GM21526 (cell line): ENCODE results near the gene TMEM184A.

Experiments
- ATAC-seq: cut with Tn5 transposase; IDR thresholded peaks from one replicate; pipeline ENCODE4 v1.9.1; 2021; ENCODE audit warnings: moderate library complexity; ENCODE audit not compliant: unreplicated experiment, low FRiP score

The TMEM184A gene

DNA sequence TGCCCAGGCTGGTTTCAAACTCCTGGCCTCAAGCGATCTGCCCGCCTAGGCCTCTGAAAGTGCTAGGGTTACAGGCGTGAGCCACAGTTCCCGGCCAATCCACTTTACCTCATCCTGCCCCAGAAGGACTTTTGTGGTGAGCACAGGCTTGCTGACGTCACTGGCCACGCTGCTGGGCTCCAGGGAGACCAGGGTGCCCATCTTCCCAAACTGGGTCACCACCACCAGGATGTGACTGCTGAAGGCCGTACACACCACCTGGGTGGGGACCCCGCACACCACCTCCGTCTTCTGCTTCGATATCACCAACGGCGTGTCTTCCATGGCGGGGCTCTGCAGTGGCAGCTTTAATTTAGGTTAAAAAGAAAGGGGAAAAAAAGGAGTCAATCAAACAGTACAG is 13.0 kb upstream of the TMEM184A start:
- no peak for ATAC-seq

- no peak for ATAC-seq
Observed at GRCh38 chr7:1567896-1568510, 12.0 kb upstream of the TMEM184A start.

DNA sequence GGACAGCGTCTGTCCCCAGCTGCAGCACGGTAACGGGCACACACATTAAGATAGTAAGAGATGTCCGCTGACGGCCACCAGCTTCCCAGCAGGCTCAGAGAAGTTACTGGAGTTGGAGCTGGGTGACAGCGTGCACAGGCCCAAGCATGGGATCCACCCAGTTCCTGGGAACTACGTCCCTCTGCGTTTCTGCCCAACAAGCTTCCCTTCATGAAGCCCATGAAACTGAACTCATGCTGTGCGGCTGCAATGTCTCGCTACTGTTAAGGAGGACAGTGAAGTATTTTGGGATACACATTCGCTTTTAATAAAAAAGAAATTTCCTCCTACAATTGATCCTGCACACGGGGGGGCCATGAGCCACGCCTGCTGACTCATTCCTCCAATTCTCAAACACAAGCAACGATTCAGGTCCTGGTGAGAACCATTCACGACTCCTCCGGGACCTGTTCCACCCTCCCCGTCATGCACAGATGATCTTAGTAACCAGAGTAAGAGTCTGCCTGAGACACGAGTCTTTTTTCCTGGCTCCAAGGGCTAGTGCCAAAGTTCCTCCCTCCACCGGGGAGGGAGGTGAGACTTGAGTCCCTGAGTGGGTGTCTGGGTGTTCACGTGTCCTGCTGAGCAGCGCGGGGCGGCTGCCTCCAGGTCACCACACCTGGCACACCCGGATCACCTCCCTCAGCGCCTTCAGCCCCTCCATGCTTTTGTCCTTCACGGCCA is 11.2 kb upstream of the TMEM184A start:
- ATAC-seq, result no peak

DNA sequence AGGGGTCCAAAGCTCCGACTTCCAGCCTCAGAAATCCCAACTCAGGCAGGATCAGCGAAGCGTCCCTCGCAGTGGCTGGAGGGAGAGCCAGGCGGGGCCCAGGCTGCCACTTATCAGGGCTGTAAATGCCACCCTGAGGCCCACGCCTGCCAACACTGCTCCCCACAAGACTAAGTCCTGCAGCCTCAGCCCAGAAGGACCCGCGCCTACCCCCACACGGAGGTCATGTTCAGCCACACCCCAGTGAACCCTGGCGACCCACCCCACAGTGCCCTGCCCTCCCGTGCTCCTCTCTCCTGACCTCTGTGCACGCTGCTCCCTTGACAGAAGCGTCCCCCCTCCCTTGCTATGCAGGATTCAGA is 10.7 kb upstream of the TMEM184A start:
- no peak for ATAC-seq

GRCh38 chr7:1564603-1565022 is 8.6 kb upstream of the TMEM184A start:
- ATAC-seq, result no peak

- no peak for ATAC-seq
Observed at GRCh38 chr7:1563981-1564602, 8.1 kb upstream of the TMEM184A start.

- no peak for ATAC-seq
Observed at GRCh38 chr7:1562597-1563051, 6.6 kb upstream of the TMEM184A start.

DNA sequence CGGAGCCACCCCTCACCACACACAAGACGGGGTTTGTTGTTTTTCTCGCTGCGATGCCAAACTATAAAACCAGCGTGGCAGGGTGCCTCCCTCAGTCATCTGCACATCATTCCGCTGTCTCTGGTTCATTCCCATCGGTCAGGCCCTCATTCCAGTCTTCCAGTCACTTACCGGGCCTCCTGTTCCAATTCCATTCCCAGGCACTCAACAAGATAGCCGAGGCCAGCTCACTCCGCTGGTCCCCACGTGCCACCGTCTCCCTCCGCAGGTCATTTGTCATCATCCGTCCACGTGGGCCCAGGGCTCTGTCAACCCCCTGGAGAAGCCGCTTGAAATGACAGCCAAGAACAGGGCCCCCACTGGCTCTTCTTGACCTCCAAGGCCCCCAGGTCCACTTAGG is 6.1 kb upstream of the TMEM184A start:
- ATAC-seq, result no peak

DNA sequence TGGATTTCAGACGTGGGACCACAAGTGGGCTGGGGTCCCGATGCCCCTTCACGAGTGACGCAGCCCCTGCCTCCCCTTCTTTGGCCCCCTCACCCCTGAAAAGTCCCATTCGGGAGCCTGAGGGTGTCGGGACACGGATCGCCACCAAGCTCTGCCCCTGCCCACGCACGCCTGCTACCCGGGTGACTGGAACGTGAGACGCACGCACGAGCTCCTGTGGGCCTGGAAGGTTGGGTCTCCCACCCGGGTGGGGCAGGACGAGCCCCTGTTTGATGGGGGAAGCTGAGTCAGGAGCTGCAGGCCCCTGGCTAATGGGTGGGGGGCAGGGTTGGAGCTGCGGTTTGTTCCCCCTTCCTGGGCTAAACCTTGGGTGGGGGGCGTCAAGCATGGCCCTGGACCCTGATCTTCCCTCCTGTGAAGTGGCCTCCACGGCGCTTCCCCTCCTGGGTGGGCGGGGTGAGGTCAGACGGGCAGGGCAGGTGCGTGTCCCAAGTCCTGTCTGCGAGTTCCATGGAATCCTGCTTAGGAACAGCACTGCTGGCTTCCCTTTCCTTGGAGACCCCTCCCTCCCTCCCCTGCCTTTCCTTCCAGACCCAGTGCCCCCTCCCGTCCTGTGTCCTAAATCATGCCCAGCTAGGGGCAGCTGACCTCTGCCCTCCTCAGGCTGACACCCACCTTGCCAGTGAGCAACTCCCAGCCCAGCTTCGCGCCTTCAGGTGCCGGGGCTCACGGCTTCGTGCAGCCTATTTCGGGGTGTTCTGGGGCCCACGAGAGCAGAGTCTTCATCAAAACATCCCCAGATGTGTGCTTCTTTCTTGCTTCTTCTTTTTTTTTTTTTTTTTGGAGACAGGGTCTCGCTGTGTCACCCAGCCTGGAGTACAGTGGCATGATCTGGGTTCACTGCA is 5.3 kb upstream of the TMEM184A start:
- ATAC-seq, result no peak

GRCh38 chr7:1560620-1561031 is 4.6 kb upstream of the TMEM184A start:
- ATAC-seq, result no peak

DNA sequence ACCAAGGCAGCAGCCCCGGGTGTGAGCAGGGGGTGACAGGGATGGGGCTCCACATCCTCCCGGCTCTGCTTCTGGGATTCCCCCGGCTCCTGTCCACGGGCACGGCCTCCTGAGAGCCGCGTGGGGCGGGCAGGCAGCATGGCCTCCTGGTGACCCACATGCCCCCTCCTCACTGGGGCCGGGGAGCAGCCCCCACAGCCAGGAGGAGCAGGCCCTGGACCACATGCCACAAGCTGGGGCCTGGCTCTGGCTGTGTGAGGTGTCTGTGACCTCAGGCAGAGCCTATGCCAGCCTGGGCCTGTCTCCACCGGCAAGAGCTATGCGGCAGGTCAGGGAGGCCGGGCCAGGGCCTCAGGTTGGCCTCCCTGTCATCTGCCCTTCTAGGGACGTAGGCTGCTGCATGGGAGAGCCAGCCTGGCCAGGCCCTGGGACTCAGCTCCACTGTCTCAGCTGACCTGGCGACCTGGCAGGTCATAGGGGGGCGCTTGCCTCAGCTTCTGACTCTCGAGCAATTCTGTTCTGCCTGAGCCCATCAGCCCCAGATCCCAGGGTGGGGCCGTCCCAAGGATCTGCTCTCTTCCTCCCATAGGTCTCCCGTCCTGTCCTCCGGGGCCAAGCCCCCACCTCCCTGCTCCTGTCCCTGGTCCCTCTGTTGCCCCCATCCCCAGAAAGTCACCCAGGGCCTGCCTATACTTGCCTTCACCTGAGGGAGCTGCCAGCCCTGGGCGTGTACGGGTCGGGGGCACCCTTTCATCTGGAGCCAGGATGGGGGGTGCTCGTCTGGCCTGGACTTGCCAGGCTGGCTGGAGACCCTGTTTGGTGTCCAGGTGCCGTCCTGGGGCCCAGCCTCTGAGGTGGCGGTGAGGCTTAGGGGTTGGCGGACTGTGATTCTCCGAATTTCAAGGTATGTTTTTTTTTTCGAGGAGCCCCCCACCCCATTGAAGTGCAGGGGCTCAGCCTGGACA is 3.9 kb upstream of the TMEM184A start:
- ATAC-seq, result no peak

GRCh38 chr7:1558841-1559625 is 3.0 kb upstream of the TMEM184A start:
- no peak for ATAC-seq

DNA sequence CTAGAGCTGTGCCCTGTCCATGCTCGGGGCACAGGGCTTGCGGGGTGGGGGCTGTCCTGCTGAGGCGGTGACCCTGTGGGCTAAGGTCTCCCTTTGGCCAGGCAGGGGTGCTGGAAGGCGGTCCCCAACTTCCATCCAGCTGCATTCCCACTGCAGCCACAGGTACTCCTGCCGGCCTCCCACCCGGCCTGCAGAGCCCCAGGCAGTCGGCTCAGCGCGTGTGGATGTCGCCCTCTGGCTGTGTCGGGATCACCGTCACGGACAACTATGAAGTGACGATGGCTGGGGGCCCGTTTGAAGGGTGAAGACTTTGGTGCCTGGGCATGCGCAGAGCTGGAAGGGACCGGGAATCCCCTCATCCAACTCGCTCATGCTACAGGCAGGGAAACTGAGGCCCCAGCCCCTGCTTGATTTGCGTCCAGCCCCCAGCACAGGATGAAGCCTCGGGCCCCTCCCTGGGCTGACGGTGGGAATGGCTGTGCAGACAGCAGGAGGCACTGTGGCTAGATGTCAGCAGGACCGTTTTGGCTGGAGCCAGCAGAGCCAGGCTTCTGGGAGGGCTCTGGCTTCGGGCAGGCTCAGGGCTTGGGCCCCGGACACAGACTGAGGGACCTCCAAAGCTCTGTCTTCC is 2.3 kb upstream of the TMEM184A start:
- ATAC-seq, result no peak

DNA sequence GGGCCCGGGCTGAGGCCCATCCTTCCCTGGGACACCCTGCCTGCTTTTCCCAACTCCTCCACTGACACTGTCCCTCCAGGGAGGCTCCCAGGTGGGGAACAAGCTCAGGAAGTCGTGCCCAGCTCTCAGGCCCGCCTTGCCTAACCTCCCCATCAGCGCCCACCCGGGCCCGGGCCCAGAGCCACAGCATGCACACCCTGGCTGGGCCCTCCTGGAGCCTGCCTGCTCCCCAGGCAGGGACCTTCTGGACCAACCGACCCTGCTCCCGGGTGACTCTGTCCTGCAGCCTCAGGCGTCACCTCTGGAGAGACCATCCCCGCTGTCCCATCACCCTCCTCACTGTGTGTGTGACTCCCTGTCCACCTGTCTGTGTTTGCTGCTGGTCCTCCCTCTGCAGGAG is 1.8 kb upstream of the TMEM184A start:
- ATAC-seq, result no peak

- ATAC-seq, result no peak
Observed at GRCh38 chr7:1557006-1557405, 1.0 kb upstream of the TMEM184A start.

DNA sequence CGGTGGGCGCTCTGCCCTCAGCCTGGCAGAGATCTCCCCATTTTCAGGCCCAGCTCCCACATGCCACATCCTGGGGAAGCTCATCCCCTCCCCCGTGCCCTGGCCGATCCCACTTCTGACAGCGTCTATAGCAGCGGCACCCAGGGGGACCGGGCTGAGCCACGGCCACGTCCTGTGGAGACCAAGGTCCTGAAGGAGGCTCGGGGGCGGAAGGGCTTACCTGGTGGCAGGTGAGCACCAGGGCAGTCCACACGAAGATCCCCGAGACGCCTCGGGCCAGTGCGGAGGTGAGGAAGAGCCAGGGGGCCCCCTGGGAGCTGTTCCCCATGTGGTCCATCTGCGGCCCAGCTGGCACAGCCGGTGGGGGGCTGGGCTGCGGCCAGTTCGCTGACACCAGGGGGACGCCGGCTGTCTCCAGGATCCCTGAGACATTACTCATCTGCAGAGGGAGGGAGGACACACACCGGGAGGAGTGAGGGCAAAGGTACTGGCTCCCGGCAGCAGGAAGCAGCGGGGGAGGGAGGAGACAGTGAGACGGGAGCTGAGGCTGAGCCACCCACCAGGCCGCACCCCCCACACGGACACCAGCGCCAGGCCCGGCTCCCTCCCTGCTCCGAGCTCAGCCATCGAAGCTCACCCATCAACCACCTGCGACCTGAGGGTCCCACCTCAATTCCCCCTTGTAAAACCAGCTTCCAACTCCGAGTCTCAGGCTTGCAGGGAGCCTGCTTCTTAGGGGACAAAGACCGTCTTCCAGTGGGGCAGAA is 776 bp downstream of the TMEM184A start:
- ATAC-seq, result no peak

- no peak for ATAC-seq
Observed at GRCh38 chr7:1554333-1555045, 1.5 kb downstream of the TMEM184A start.
